ENCODE measurements around the gene IRGQ. TPM values are rescaled to one million over a fixed set of nuclear protein-coding genes. Genes with fewer than 3 reads are reported as not detected.

Gene IRGQ
- total RNA-seq, 2 donors from 2014 or later: 18.3 to 22.1 TPM

- no peaks in the 10 kb centered on the region for H3K36me3 Mint-ChIP-seq (ENCODE audit: low read depth)
- no peak overlapping the region for H3K4me3 Mint-ChIP-seq
- H3K4me1 Mint-ChIP-seq: peaks cover 6% of the 10 kb centered on the region
- no peaks in the 10 kb centered on the region for H3K9me3 Mint-ChIP-seq
- no peak overlapping the region for H3K27ac Mint-ChIP-seq
- no peak for ATAC-seq (replicated peaks)
- peaks cover 23% of the 10 kb centered on the region for H3K27me3 Mint-ChIP-seq
These were observed 38.6 kb upstream of the IRGQ start for GRCh38 chr19:43634506-43634871.

DNA sequence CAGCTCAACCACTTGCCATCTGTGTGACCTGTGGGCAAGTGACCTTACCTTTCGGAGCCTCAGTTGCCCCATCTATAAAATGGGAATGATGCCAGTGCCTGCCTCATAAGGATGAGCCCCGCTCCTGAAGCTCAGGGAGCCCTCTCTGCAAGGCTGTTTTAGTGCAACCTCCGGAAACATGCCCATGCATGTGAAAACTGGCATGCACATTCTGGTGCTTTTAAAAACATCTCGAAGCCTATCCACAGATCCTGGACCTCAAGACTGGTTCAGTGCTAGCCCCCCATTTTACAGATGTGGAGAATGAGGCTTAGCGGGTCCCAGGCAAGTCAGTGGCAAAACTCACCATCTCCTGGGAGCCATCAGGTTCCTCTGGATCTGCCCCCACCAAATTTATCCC, 38.1 kb upstream of the IRGQ start:
- no peaks in the 10 kb centered on the region for H3K36me3 Mint-ChIP-seq (ENCODE audit: low read depth)
- H3K9me3 Mint-ChIP-seq: no peaks in the 10 kb centered on the region
- peaks cover 4% of the 10 kb centered on the region for H3K4me1 Mint-ChIP-seq
- H3K4me3 Mint-ChIP-seq: no peak overlapping the region
- no peak overlapping the region for H3K27ac Mint-ChIP-seq
- H3K27me3 Mint-ChIP-seq: peaks cover 21% of the 10 kb centered on the region
- no peak for ATAC-seq (replicated peaks)

GRCh38 chr19:43633520-43633919, 37.6 kb upstream of the IRGQ start:
- Mint-ChIP-seq H3K27me3 (peaks cover 16% of the 10 kb centered on the region), H3K9me3 (no peaks in the 10 kb centered on the region), H3K4me1 (no peaks in the 10 kb centered on the region), H3K36me3 (ENCODE audit: low read depth) (no peaks in the 10 kb centered on the region), H3K27ac (no peak overlapping the region), H3K4me3 (no peak overlapping the region)
- no peak for ATAC-seq (replicated peaks)

DNA sequence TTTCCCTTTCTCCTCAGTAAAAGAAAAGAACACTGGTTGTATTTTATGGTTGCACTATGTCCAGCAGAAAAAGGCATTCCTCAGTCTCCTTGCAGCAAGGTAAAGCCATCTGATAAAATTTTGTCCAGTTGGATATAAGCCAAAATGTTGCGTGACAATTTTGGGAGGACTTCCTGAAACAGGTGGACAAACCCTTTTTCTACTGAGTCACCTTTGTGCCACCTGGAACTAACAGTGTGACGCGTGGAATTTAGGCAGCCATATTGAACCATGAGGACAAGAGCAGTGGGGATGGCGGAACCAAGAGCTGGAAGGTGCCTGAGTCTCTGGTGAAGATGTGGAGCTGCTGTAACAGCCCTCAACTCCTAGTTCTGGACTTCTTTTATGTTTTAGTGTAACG, 35.6 kb upstream of the IRGQ start:
- Mint-ChIP-seq H3K27me3 (peaks cover 3% of the 10 kb centered on the region), H3K9me3 (no peaks in the 10 kb centered on the region), H3K27ac (no peak overlapping the region), H3K4me1 (no peaks in the 10 kb centered on the region), H3K36me3 (ENCODE audit: low read depth) (no peaks in the 10 kb centered on the region), H3K4me3 (no peak overlapping the region)
- no peak for ATAC-seq (replicated peaks)

DNA sequence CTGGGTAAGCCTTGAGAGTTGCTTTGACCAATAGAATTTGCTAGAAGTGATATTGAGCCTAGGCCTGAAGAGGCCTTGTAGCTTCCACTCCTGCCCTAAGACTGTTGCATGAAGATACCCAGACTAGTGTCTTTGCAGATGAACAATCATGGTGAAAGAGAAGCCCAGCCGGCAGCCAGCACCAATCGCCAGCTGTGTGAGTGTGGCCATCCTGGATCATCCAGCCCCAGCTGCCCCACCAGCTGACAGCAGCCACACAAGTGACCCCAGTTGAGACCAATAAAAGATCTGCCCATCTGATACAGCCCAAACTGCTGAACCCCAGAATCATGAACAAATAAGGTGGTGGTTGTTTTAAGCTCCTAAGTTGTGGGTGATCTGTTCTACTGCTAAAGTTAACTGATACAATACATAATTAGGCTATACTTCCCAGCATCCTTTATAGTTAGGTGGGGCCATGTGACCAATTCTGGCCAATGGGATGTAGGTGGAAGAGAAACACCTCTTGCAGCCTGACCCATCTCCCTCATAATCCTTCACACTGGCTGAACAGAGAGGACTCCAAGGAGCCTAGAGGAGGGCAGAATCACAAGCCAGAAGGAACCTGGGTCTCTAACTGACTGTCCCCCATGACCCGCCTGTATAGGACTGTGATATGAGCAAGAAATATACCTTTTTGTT, 32.9 kb upstream of the IRGQ start:
- Mint-ChIP-seq H3K9me3 (no peaks in the 10 kb centered on the region), H3K4me1 (peaks cover 5% of the 10 kb centered on the region)

GRCh38 chr19:43626838-43627237, 30.9 kb upstream of the IRGQ start:
- H3K4me1 Mint-ChIP-seq: peaks cover 6% of the 10 kb centered on the region
- H3K27ac Mint-ChIP-seq: no peak overlapping the region
- ATAC-seq (replicated peaks): no peak
- H3K4me3 Mint-ChIP-seq: no peak overlapping the region
- no peaks in the 10 kb centered on the region for H3K27me3 Mint-ChIP-seq
- no peaks in the 10 kb centered on the region for H3K9me3 Mint-ChIP-seq
- H3K36me3 Mint-ChIP-seq (ENCODE audit: low read depth): no peaks in the 10 kb centered on the region

More for the DNA sequence above, 32.9 kb upstream of the IRGQ start:
- Mint-ChIP-seq H3K27ac (no peak overlapping the region), H3K4me3 (no peak overlapping the region), H3K27me3 (no peaks in the 10 kb centered on the region), H3K36me3 (ENCODE audit: low read depth) (no peaks in the 10 kb centered on the region)
- no peak for ATAC-seq (replicated peaks)

DNA sequence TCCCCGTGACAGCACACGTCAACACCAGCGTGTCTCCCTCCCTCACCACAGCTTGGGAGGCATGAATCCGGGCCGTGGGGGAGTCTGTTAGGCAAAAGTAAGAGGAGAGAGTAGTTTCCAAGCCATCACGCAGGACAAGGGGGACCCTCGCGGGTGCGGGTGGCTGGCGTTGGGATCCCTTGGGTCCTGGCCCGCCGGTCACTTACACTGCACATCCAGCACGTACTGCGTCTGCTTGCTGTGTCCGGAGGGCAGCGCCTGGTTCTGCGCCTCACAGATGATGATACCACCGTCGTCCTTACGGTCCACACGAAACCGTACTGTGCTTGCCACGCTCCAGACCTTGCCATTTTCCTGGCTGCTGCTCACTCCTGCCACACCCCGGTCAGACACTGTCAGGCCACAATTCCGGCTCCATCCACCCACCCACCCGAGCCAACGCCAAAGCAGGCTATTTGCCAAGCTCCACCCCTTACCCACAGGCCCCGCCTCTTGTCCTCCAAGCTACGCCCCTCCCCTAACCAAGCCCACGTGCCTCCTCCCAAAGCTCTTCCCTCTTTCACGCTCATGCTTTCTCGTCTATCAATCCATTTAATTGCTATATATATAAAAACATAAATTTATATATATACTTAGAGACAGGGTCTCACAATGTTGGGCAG, 30.1 kb upstream of the IRGQ start:
- H3K27ac Mint-ChIP-seq: no peak overlapping the region
- peaks cover 6% of the 10 kb centered on the region for H3K4me1 Mint-ChIP-seq
- ATAC-seq (replicated peaks): no peak
- H3K27me3 Mint-ChIP-seq: no peaks in the 10 kb centered on the region
- no peak overlapping the region for H3K4me3 Mint-ChIP-seq
- H3K36me3 Mint-ChIP-seq (ENCODE audit: low read depth): no peaks in the 10 kb centered on the region
- no peaks in the 10 kb centered on the region for H3K9me3 Mint-ChIP-seq

- Mint-ChIP-seq H3K9me3 (no peaks in the 10 kb centered on the region), H3K4me3 (no peak overlapping the region), H3K27me3 (no peaks in the 10 kb centered on the region), H3K27ac (no peak overlapping the region), H3K4me1 (peaks cover 6% of the 10 kb centered on the region), H3K36me3 (ENCODE audit: low read depth) (peaks cover under 1% of the 10 kb centered on the region)
- ATAC-seq (replicated peaks): peak; percentile 89
These were observed 29.0 kb upstream of the IRGQ start for GRCh38 chr19:43624933-43625332.

- Mint-ChIP-seq H3K9me3 (no peaks in the 10 kb centered on the region), H3K4me3 (no peak overlapping the region), H3K36me3 (ENCODE audit: low read depth) (peaks cover 7% of the 10 kb centered on the region), H3K4me1 (peaks cover 6% of the 10 kb centered on the region), H3K27ac (no peak overlapping the region), H3K27me3 (no peaks in the 10 kb centered on the region)
- ATAC-seq (replicated peaks): no peak
These were observed 28.1 kb upstream of the IRGQ start for GRCh38 chr19:43623889-43624670.

DNA sequence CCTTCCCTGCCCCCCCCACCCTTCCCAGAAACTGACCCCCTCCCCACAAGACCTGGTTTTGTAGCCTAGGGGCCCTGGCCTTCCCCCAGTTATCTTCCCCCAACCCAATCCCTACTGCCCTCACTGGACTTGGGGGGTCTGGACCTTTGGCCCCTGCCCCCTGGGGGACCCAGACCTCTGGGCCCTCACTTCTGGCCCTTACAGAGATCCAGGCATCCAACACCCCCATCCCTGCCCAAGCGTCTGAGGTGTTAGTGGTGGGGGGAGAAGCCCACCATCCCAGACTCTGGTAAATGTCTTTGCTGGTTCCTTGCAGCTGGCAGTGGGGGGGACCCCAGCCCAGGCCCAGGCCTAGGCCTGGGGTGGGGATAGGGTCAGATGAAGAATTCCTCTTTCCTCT, 27.0 kb upstream of the IRGQ start:
- Mint-ChIP-seq H3K27ac (no peak overlapping the region), H3K36me3 (ENCODE audit: low read depth) (peaks cover 7% of the 10 kb centered on the region)
- no peak for ATAC-seq (replicated peaks)

DNA sequence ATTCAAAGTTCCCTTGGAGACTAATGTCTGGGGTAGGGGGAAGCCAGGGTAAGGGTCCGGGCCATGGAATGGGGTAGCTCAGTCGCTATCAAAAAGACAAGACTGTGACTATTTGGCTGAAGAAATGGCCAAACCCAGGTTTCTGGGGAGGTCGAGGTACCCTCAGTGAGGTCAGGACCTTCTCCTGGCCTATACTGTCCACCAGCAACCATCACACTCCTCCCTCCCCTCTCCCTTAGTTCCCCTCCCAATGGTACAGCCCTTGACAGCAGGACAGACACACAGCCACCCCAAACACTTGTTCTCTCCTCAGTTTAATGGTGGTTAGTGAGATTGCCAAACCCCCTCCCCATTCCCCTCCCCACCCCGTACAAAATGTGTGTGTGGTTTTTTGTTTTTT, 26.1 kb upstream of the IRGQ start:
- Mint-ChIP-seq H3K4me1 (peaks cover 6% of the 10 kb centered on the region), H3K4me3 (no peak overlapping the region), H3K27me3 (no peaks in the 10 kb centered on the region), H3K9me3 (no peaks in the 10 kb centered on the region), H3K36me3 (ENCODE audit: low read depth) (peaks cover 7% of the 10 kb centered on the region), H3K27ac (no peak overlapping the region)
- no peak for ATAC-seq (replicated peaks)

More for the DNA sequence above, 27.0 kb upstream of the IRGQ start:
- Mint-ChIP-seq H3K9me3 (no peaks in the 10 kb centered on the region), H3K4me3 (no peak overlapping the region), H3K27me3 (no peaks in the 10 kb centered on the region), H3K4me1 (peaks cover 6% of the 10 kb centered on the region)

GRCh38 chr19:43620061-43621001, 24.4 kb upstream of the IRGQ start:
- H3K36me3 Mint-ChIP-seq (ENCODE audit: low read depth): peaks cover 7% of the 10 kb centered on the region
- no peaks in the 10 kb centered on the region for H3K27me3 Mint-ChIP-seq
- peak overlapping the region; percentile 97 for H3K27ac Mint-ChIP-seq
- no peaks in the 10 kb centered on the region for H3K9me3 Mint-ChIP-seq
- peaks cover 6% of the 10 kb centered on the region for H3K4me1 Mint-ChIP-seq
- peak overlapping the region; percentile 95 for H3K4me3 Mint-ChIP-seq
- no peak for ATAC-seq (replicated peaks)

DNA sequence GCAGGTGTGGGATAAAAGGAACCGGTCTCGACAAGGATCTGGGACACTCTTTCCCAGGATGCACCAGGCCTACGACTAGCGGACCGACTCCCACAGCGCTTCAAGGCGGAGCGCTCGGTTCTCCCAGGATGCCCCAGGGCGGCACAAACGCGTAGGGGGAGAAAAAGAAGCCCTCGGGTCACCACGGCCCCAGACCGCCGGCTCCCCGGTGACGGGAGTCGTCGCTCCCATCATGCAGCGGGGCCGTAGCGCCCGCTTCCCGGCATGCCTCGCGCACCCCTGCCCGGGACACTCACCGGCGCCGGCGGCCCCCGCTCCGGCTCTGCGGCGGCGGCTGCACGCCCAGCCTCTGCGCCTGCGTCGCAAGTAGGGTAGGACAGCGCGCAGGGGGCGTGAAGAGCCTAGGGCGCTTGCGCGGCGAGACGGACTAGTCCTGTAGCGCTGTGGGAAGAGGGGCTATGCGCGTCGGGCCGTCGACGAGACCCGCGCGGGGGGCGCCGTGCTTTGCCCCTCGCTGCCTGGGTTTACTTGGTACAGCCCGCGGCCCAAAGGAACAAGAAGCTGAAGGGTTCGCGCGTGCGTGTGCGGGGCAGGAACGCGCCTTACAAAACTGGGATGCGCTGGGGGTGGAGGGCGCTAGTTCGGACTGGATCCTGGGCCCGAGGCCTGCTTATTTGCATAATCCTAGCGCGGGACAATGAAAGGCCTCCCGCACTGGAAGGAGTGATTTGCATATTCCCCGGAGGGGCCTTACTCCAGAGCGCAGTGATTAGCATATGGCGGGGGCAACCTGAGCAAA, 23.5 kb upstream of the IRGQ start, which contains the start of gene ZNF428:
TSS of gene ZNF428 (minus strand) at position 368 of the 799 bp plus-strand sequence. CDS start 5,325 bp downstream, outside the sequence.
- peak; percentile 92 for ATAC-seq (replicated peaks)
- Mint-ChIP-seq H3K27me3 (no peaks in the 10 kb centered on the region), H3K4me3 (peak within 1 kb of the TSS; percentile 95), H3K27ac (peak within 1 kb of the TSS; percentile 97), H3K9me3 (no peaks in the 10 kb centered on the region), H3K36me3 (ENCODE audit: low read depth) (peaks cover 7% of the 10 kb centered on the region), H3K4me1 (peaks cover 6% of the 10 kb centered on the region)
